ENCODE data around the gene KRT33A. TPM values are rescaled to one million over a fixed set of nuclear protein-coding genes. Genes with fewer than 3 reads are reported as not detected.
"Not testable (repeated sequence)": the region's sequence is repeated elsewhere in the genome, so short reads cannot be mapped to it uniquely, and the experiment has no call there.

The KRT33A gene
- total RNA-seq = not detected

GRCh38 chr17:41350381-41350878 lies at the start of gene KRT33A:
TSS of gene KRT33A (minus strand) at chr17:41350828. CDS start at chr17:41350767, 61 bp downstream.
- not testable (repeated sequence) for DNase-seq (ENCODE audit: low spot score)

DNA sequence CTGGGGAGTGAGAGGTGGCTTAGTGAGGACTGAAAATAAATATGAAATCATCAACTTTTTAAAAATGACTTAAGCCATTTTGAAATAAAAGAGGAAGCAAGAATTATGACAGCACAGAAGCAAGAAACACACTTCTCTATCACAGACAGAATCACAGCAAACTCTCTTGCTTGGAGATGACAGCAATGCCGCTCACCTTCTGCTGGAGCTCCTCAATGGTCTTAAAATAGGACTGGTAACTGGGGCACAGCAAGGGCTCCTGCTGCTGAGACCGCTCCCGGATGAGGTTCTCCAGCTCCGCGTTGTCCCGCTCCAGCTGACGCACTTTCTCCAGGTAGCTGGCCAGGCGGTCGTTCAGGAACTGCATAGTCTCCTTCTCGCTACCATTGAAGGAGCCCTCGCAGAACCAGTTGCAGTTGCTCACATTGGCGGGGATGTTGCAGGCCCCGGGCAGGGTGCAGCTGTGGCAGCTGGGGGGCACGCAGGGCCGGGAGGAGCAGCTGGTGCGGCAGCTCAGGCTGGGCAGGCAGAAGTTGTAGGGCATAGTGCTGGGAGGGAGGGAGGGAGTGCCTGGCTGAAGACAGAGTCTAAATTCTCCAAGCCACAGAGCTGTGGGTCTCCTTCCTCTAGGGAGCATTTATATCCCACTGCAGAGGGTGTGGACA lies 46.5 kb upstream of the KRT33A start, which contains the start of gene KRT31:
TSS of gene KRT31 (minus strand) at position 613 of the 665 bp plus-strand sequence. CDS start at position 544, 69 bp downstream.
- no peak for DNase-seq (ENCODE audit: low spot score)

DNA sequence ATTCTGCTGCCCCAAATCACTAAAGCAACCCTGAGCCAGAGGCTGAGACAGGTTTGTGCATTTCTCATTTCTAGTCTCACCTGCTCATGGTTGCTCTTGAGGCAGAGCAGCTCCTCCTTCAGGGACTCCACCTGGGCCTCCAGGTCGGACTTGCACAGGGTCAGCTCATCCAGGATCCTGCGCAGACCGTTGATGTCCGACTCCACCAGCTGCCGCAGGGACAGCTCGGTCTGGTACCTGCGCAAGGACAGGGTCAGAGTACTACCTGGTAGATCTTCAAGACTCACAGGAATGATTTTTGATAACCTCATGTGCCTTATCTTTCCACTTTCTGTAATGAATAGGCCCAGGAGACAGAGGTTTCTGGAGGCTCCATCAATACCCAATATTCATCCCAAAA lies 45.7 kb upstream of the KRT33A start:
- DNase-seq (ENCODE audit: low spot score) = no peak

DNA sequence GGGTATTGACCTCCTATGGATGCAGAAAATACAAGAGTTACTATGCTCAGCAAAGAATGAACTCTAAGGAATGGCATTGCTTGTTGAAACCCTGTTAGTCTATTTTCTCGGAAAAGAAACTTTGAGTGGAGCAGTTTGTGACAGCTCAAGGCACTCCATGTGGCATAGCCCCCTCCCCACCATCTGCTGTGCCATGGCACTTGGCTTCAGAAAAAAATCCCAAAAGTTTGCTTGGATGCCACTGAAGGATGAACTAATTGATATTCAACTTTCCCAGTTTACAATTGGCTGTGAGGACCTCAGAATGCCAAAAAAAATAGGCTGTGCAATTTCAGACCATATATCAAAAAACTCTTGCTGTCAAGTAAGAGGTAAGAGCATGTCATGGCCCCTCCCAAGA lies 45.0 kb upstream of the KRT33A start:
- no peak for DNase-seq (ENCODE audit: low spot score)

DNA sequence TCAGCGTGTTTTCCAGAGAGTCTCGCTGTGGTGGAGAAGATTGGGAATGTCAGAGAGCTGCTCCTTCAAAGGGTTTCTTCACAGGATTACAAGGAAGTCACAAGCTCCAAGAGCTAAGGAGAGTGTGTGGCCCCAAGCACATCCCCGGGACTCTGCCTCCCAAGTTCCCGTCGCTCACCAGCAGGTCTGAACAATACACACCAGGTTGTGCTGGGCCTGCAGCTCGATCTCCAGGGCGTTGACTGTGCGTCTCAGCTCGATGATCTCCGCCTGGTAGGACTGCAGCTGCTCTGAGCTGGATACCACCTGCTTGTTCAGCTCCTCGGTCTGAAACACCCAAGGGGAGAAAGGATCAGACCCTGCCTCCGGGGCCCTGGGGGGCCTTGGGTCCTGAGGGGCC lies 44.4 kb upstream of the KRT33A start:
- not testable (repeated sequence) for DNase-seq (ENCODE audit: low spot score)

DNA sequence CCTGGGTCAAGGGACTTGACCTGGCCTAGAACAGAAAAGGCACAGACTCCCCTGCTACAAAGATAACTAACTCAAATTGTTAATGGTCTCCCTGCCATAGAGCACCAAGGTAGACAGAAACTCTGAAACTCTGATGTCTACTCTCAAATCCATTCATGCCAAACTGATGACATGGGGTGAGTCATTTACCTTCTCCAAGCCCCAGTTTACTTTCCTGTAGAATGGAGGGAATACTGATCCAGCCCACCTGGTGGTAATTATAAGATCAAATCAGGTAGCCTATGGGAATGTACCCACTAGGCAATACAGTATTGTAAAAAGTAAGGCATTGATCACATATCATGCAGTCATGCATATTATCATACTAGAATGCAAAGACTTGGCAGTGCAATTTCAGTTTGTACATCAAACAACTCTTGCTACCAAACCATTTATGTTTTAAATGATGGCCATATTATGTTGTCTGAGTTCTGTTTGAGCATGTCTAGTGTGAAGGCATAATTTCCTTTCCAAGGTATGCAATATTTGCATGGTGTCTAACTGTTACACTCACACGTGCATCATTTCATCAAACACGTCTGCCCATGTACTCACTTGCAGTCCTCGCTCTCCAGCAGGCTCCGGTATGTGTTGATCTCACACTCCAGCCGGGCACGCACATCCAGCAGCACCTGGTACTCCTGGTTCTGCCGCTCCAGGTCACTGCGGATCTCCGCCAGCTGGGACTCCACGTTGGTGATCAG lies 43.8 kb upstream of the KRT33A start:
- DNase-seq (ENCODE audit: low spot score) = no peak

- DNase-seq (ENCODE audit: low spot score) = no peak
Measured at GRCh38 chr17:41393826-41394225, 43.2 kb upstream of the KRT33A start.

DNA sequence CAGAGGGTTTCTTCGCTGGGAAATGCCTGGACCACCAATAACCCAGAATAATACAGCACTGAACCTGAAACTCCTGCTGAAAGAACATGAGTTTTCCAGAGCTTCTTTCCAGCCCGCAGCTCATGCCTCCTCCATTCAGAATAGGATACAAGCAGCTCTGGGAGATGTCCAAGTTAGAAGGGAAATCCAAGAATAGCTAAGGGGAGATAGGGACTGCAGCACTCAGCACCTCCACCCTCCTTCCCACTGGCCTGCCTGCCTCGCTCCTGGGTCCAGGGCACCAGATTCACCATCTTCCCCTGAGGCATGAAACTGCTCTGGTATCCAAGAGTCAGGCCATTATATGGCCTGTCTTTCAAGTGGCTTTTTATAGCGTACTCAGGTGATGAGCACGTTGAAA lies 42.7 kb upstream of the KRT33A start:
- DNase-seq (ENCODE audit: low spot score) = no peak

DNA sequence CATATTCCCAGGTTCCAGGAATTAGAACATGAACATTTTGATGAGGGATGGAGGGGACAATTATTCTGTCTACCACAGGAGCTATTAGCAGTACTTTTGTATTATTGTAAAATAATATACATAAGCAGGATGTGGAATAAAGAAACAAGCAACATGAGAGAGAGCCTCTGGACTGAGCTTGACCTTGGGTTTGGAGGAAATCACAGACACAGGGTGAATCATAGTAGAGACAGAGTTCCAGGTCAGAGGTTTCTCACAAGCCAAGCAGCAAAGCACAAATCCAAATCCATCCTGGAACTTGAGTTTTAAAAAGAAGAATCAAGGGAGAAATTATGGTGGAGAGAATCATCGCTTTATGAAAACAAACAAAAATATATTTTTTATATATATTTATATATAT lies 41.6 kb upstream of the KRT33A start:
- no peak for DNase-seq (ENCODE audit: low spot score)

- DNase-seq (ENCODE audit: low spot score) = no peak
Measured at GRCh38 chr17:41391535-41391934, 40.9 kb upstream of the KRT33A start.

DNA sequence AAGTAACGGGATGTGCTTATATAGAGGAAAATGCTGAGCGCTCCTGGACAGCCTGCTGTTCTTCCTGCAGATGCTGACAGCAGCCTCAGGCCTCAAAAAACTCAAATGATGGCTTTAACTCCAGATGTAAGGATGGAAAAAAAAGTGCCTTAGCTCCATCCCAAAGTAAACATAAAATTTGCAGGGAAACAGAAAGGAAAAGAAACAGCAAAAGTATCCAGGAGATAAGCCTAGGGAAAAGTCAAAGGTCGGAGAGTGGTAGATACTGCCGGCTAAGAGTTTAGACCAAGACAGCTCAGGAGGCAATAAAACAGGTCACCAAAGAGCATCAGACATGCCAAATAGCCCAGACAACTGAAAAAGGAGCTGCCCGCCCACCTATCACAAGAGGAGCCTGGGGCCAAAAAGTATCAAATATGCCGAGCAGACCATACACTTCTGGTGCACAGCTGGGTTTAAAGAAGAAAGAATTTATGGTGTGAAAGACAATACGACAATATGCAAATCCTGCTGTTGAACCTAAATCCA lies 39.8 kb upstream of the KRT33A start:
- DNase-seq (ENCODE audit: low spot score) = no peak

DNA sequence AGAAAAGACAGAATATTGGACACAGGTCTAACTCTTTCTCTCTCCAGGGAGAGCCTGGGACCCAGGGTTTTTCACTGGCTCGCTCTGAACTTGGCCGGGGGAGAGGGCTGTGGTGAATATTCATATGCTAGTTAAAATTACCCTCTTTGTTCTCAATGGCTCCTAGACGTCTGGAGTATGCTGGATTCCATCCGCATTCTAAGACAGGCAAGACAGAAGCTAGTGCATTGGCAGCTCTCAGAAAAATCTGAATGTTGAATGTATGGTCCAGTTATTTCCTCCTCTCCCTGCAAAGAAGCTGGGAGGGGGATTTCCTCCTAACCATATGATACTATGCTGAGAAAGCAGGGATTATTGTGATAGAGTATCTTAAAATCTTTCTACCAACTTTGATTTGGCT lies 37.0 kb upstream of the KRT33A start:
- DNase-seq (ENCODE audit: low spot score) = no peak

DNA sequence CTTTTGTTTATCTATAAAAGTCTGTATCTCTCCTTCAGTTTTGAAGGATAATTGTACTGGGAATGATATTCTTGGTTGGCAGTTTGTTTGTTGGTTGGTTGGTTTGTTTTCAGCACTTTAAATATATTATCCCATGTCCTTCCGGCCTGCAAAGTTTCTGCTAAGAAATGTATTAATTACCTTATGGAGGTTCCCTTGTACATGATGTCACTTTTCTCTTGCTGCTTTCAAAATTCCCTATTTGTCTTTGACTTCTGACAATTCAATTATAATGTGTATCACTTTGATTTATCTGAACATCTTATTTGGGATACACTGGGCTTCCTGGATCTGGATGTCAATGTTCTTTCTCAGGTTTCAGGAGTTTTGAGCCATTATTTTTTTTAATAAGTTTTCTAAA lies 35.6 kb upstream of the KRT33A start:
- no peak for DNase-seq (ENCODE audit: low spot score)

DNA sequence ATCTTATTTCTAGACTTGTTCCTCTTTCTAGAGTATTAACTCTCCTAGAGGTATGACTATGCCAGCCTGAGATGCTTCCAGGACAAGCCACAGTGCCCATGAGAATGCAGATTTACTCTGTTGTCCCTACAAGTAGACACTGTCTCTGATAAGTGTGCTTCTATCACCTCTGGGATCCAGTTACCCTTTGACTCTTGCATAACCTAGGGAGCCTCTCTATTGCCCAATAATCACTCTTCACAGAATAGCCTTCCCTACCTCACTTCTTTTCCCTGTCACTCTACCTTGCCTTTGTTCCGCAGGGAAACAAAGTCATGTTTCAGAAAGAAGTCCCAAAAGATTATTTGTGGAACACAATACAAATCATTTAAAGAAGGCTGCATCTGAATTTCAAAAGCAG lies 33.1 kb upstream of the KRT33A start:
- no peak for DNase-seq (ENCODE audit: low spot score)

- DNase-seq (ENCODE audit: low spot score) = no peak
Measured at GRCh38 chr17:41382394-41382793, 31.8 kb upstream of the KRT33A start.

DNA sequence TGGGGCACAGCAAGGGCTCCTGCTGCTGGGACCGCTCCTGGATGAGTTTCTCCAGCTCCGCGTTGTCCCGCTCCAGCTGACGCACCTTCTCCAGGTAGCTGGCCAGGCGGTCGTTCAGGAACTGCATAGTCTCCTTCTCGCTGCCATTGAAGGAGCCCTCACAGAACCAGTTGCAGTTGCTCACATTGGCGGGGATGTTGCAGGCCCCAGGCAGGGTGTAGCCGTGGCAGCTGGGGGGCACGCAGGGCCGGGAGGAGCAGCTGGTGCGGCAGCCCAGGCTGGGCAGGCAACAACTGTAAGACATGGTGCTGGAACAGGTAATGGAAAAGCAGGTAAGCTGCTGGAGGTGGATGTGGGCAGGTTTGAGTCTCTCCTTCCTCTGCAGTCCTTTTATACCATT lies 31.3 kb upstream of the KRT33A start, which contains the start of gene KRT34:
TSS of gene KRT34 (minus strand) at position 364 of the 400 bp plus-strand sequence. CDS start at position 304, 60 bp downstream.
- DNase-seq (ENCODE audit: low spot score) = not testable (repeated sequence)

DNA sequence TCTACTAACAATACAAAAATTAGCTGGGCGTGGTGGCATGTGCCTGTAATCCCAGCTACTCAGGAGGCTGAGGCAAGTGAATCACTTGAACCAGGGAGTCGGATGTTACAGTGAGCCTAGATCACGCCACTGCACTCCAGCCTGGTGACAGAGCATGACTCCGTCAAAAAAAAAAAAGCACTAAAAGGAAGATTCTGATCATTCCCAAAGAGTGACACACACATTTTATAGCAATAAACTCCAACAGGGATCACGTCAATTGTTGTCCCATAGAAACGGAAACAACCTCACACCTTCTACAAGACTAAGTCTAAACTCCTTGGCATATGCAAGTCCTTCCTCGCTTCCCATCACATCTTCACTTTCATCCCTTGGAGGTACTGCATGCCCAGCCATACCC lies 29.5 kb upstream of the KRT33A start:
- DNase-seq (ENCODE audit: low spot score) = not testable (repeated sequence)

- DNase-seq (ENCODE audit: low spot score) = no peak
Measured at GRCh38 chr17:41377546-41377945, 26.9 kb upstream of the KRT33A start.

- DNase-seq (ENCODE audit: low spot score) = no peak
Measured at GRCh38 chr17:41369713-41370112, 19.1 kb upstream of the KRT33A start, which contains the start of gene KRT33B. TSS of gene KRT33B (minus strand) at chr17:41369813. CDS start at chr17:41369750, 63 bp downstream.

- no peak for DNase-seq (ENCODE audit: low spot score)
Measured at GRCh38 chr17:41369023-41369422, 18.4 kb upstream of the KRT33A start.

GRCh38 chr17:41367426-41368075 lies 16.9 kb upstream of the KRT33A start:
- no peak for DNase-seq (ENCODE audit: low spot score)

- DNase-seq (ENCODE audit: low spot score) = no peak
Measured at GRCh38 chr17:41366070-41366469, 15.4 kb upstream of the KRT33A start.
